ENCODE measurements around the gene ZNF780A. TPM values are rescaled to one million over a fixed set of nuclear protein-coding genes. Genes with fewer than 3 reads are reported as not detected.

The ZNF780A gene
- total and polyA plus RNA-seq, 2 of the 13 experiments (the other 11 are each of a cell fraction or from before 2014, with no cell fraction given) = 13.5 to 22.7 TPM

DNA sequence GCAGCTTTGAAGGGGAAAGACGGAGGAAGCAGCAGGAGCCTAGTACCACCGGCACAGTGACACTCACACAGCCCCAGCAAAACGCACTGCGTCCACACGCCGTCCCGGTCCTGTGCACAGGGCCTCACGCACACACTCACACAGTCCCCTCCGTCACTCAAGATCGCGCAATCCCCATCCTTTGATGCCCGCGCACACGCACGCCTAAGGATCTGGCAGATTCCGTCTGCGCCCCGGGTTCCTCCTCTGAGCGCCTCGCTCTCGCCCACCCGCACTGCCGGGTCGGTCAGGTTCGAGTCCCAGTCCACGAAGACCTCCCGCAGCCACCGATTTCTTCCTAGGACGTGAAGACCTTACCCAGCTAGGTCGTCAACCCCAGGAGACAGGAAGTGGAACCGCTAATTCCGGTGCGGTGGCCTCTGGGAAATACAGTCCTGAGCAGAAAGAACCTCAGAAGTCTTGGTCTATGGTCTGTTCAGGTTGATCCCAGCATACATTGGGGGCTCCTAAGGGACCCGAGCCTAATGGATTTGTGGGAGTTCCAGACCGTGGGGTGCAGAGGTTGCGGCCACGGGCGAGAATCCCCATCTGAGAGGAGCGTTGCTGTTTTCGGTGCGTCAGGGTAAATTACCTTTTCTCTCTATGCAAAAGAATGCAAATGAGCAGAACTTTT lies 34.8 kb downstream of the ZNF780A start, which contains the start of gene ZNF780B (continued):
- TF ChIP-seq, protein P1, sequence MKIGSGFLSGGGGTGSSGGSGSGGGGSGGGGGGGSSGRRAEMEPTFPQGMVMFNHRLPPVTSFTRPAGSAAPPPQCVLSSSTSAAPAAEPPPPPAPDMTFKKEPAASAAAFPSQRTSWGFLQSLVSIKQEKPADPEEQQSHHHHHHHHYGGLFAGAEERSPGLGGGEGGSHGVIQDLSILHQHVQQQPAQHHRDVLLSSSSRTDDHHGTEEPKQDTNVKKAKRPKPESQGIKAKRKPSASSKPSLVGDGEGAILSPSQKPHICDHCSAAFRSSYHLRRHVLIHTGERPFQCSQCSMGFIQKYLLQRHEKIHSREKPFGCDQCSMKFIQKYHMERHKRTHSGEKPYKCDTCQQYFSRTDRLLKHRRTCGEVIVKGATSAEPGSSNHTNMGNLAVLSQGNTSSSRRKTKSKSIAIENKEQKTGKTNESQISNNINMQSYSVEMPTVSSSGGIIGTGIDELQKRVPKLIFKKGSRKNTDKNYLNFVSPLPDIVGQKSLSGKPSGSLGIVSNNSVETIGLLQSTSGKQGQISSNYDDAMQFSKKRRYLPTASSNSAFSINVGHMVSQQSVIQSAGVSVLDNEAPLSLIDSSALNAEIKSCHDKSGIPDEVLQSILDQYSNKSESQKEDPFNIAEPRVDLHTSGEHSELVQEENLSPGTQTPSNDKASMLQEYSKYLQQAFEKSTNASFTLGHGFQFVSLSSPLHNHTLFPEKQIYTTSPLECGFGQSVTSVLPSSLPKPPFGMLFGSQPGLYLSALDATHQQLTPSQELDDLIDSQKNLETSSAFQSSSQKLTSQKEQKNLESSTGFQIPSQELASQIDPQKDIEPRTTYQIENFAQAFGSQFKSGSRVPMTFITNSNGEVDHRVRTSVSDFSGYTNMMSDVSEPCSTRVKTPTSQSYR (CRISPR knock-in tag; IDR thresholded peaks at IDR 0.05; ENCODE audit: borderline replicate concordance) = no peak; the same call in 1 of the 2 replicates
- TF ChIP-seq MIER2 (CRISPR knock-in tag; IDR thresholded peaks at IDR 0.05) (0 out of 2 replicates have a peak, but pooled peaks have one; percentile 11), EED (CRISPR knock-in tag; IDR thresholded peaks at IDR 0.05) (no peak), TAF15 (IDR thresholded peaks at IDR 0.05; ENCODE audit: low read depth, low read length, poor library complexity, severe bottlenecking) (no peak), PTBP1 (IDR thresholded peaks at IDR 0.05; ENCODE audit: low read depth, low read length, poor library complexity, severe bottlenecking) (no peak), ADNP (CRISPR knock-in tag; IDR thresholded peaks at IDR 0.05) (no peak), GPN1 (CRISPR knock-in tag; IDR thresholded peaks at IDR 0.05; ENCODE audit: borderline replicate concordance) (no peak), BCL6 (CRISPR knock-in tag; IDR thresholded peaks at IDR 0.05) (no peak), YEATS4 (CRISPR knock-in tag; IDR thresholded peaks at IDR 0.05; ENCODE audit: borderline replicate concordance) (no peak), ZZZ3 (CRISPR knock-in tag; IDR thresholded peaks at IDR 0.05; ENCODE audit: borderline replicate concordance) (peak; percentile 61; the same call in 1 of the 2 replicates), ZNF382 (CRISPR knock-in tag; IDR thresholded peaks at IDR 0.05; ENCODE audit: borderline replicate concordance) (no peak), ZFP62 (CRISPR knock-in tag; IDR thresholded peaks at IDR 0.05) (no peak), ZNF563 (CRISPR knock-in tag; IDR thresholded peaks at IDR 0.05) (peak; percentile 93)
- TF ChIP-seq, protein P2, sequence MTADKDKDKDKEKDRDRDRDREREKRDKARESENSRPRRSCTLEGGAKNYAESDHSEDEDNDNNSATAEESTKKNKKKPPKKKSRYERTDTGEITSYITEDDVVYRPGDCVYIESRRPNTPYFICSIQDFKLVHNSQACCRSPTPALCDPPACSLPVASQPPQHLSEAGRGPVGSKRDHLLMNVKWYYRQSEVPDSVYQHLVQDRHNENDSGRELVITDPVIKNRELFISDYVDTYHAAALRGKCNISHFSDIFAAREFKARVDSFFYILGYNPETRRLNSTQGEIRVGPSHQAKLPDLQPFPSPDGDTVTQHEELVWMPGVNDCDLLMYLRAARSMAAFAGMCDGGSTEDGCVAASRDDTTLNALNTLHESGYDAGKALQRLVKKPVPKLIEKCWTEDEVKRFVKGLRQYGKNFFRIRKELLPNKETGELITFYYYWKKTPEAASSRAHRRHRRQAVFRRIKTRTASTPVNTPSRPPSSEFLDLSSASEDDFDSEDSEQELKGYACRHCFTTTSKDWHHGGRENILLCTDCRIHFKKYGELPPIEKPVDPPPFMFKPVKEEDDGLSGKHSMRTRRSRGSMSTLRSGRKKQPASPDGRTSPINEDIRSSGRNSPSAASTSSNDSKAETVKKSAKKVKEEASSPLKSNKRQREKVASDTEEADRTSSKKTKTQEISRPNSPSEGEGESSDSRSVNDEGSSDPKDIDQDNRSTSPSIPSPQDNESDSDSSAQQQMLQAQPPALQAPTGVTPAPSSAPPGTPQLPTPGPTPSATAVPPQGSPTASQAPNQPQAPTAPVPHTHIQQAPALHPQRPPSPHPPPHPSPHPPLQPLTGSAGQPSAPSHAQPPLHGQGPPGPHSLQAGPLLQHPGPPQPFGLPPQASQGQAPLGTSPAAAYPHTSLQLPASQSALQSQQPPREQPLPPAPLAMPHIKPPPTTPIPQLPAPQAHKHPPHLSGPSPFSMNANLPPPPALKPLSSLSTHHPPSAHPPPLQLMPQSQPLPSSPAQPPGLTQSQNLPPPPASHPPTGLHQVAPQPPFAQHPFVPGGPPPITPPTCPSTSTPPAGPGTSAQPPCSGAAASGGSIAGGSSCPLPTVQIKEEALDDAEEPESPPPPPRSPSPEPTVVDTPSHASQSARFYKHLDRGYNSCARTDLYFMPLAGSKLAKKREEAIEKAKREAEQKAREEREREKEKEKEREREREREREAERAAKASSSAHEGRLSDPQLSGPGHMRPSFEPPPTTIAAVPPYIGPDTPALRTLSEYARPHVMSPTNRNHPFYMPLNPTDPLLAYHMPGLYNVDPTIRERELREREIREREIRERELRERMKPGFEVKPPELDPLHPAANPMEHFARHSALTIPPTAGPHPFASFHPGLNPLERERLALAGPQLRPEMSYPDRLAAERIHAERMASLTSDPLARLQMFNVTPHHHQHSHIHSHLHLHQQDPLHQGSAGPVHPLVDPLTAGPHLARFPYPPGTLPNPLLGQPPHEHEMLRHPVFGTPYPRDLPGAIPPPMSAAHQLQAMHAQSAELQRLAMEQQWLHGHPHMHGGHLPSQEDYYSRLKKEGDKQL (CRISPR knock-in tag; IDR thresholded peaks at IDR 0.05; ENCODE audit: low read depth) = no peak
- TF ChIP-seq, protein P3, sequence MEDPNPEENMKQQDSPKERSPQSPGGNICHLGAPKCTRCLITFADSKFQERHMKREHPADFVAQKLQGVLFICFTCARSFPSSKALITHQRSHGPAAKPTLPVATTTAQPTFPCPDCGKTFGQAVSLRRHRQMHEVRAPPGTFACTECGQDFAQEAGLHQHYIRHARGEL (CRISPR knock-in tag; IDR thresholded peaks at IDR 0.05) = no peak
- TF ChIP-seq, protein P4, sequence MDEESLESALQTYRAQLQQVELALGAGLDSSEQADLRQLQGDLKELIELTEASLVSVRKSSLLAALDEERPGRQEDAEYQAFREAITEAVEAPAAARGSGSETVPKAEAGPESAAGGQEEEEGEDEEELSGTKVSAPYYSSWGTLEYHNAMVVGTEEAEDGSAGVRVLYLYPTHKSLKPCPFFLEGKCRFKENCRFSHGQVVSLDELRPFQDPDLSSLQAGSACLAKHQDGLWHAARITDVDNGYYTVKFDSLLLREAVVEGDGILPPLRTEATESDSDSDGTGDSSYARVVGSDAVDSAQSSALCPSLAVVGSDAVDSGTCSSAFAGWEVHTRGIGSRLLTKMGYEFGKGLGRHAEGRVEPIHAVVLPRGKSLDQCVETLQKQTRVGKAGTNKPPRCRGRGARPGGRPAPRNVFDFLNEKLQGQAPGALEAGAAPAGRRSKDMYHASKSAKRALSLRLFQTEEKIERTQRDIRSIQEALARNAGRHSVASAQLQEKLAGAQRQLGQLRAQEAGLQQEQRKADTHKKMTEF (CRISPR knock-in tag; IDR thresholded peaks at IDR 0.05) = peak; percentile 43; the same call in 1 of the 2 replicates
- TF ChIP-seq, protein P5, sequence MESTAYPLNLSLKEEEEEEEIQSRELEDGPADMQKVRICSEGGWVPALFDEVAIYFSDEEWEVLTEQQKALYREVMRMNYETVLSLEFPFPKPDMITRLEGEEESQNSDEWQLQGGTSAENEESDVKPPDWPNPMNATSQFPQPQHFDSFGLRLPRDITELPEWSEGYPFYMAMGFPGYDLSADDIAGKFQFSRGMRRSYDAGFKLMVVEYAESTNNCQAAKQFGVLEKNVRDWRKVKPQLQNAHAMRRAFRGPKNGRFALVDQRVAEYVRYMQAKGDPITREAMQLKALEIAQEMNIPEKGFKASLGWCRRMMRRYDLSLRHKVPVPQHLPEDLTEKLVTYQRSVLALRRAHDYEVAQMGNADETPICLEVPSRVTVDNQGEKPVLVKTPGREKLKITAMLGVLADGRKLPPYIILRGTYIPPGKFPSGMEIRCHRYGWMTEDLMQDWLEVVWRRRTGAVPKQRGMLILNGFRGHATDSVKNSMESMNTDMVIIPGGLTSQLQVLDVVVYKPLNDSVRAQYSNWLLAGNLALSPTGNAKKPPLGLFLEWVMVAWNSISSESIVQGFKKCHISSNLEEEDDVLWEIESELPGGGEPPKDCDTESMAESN (CRISPR knock-in tag; conservative IDR thresholded peaks at IDR 0.05) = peak; percentile 43; the same call in 1 of the 2 replicates
